Anterior cingulate cortex (tissue), 58 donors: Measurements from ENCODE around the gene RNF215.
A peak's percentile ranks its signal among the peaks of the same experiment; 100 is the strongest.
"Not testable (repeated sequence)": the region's sequence is repeated elsewhere in the genome, so short reads cannot be mapped to it uniquely, and the experiment has no call there.

Experiments
- DNase-seq, 58 donors: peaks; one replicate each; lab custom pipeline; 2025; lab: John Stamatoyannopoulos, UW

RNF215 gene

GRCh38 chr22:30422481-30423300 lies 35.5 kb upstream of the RNF215 start:
- peak in 53 of 58 donors; percentile 34 to 90 (median 66) for DNase-seq

- no peak for DNase-seq
Observed at GRCh38 chr22:30421695-30422480, 34.7 kb upstream of the RNF215 start.

- DNase-seq: peak in 6 of 58 donors; percentile 5 to 57 (median 28)
Observed at GRCh38 chr22:30420347-30421125, 33.3 kb upstream of the RNF215 start.

GRCh38 chr22:30416837-30417236 lies 29.6 kb upstream of the RNF215 start:
- DNase-seq: no peak

GRCh38 chr22:30416403-30416802 lies 29.2 kb upstream of the RNF215 start:
- no peak for DNase-seq

- no peak for DNase-seq
Observed at GRCh38 chr22:30414525-30415047, 27.4 kb upstream of the RNF215 start.

GRCh38 chr22:30413745-30414524 lies 26.7 kb upstream of the RNF215 start:
- DNase-seq: peak in 14 of 58 donors; percentile 12 to 72 (median 32)

- DNase-seq: no peak
Observed at GRCh38 chr22:30413001-30413400, 25.8 kb upstream of the RNF215 start.

- DNase-seq: no peak
Observed at GRCh38 chr22:30411780-30412179, 24.6 kb upstream of the RNF215 start.

- DNase-seq: no peak
Observed at GRCh38 chr22:30408388-30409102, 21.3 kb upstream of the RNF215 start.

GRCh38 chr22:30406400-30406799 lies 19.2 kb upstream of the RNF215 start:
- no peak for DNase-seq

- no peak for DNase-seq
Observed at GRCh38 chr22:30405731-30406130, 18.5 kb upstream of the RNF215 start.

GRCh38 chr22:30404307-30404706 lies 17.1 kb upstream of the RNF215 start:
- DNase-seq: no peak

GRCh38 chr22:30402766-30403104 lies 15.5 kb upstream of the RNF215 start:
- DNase-seq: not testable (repeated sequence)

GRCh38 chr22:30402028-30402765 lies 15.0 kb upstream of the RNF215 start:
- DNase-seq: peak in 14 of 58 donors; percentile 9 to 56 (median 32)

GRCh38 chr22:30401024-30401423 lies 13.8 kb upstream of the RNF215 start:
- DNase-seq: not testable (repeated sequence)

- no peak for DNase-seq
Observed at GRCh38 chr22:30400159-30400558, 12.9 kb upstream of the RNF215 start.

GRCh38 chr22:30399718-30400117 lies 12.5 kb upstream of the RNF215 start:
- DNase-seq: peak in 1 of 58 donors; percentile 45
